Activated CD4-positive, alpha-beta T cell treated with anti-CD3 and anti-CD28 coated beads, Interleukin-2, amount 10 ng/mL, durations not matched to agents 7 days and 5 days (primary cell): ENCODE results near the gene ACER1. TPM values are rescaled to one million over a fixed set of nuclear protein-coding genes. Genes with fewer than 3 reads are reported as not detected.

Experiments used
- CTCF ChIA-PET: fragments of 350-600 bp; sonication (Branson Sonifier 250); formaldehyde crosslinking; loops from one replicate; lab custom pipeline; 2021; ENCODE audit warnings: antibody characterized with exemption; lab: Charles Lee
- POLR2A ChIA-PET: fragments of 350-600 bp; sonication (Branson Sonifier 250); formaldehyde crosslinking; loops from one replicate; lab custom pipeline; 2021; ENCODE audit warnings: antibody characterized with exemption; lab: Charles Lee
- DNase-seq: peaks from one replicate; pipeline ENCODE4 v3.0.0-alpha.2; 2020
- H3K27ac Mint-ChIP-seq: one replicate; pipeline ENCODE4 v1.8.0; 2021; ENCODE audit warnings: mild to moderate bottlenecking, moderate library complexity, mixed read lengths
- H3K27me3 Mint-ChIP-seq: one replicate; pipeline ENCODE4 v1.8.0; 2021; ENCODE audit warnings: mixed read lengths
- H3K36me3 Mint-ChIP-seq: one replicate; pipeline ENCODE4 v1.8.0; 2021; ENCODE audit warnings: low read depth, mixed read lengths
- H3K4me1 Mint-ChIP-seq: one replicate; pipeline ENCODE4 v1.8.0; 2021; ENCODE audit warnings: mixed read lengths
- H3K4me3 Mint-ChIP-seq: one replicate; pipeline ENCODE4 v1.8.0; 2021; ENCODE audit warnings: mild to moderate bottlenecking, moderate library complexity, mixed read lengths
- H3K9me3 Mint-ChIP-seq: one replicate; pipeline ENCODE4 v1.8.0; 2021; ENCODE audit warnings: mixed read lengths
- total RNA-seq, 2 experiments: library from RNA; stranded (reverse); gene quantifications; one replicate each; pipeline ENCODE4 v1.2.3, GENCODE V29; 2021

ACER1 gene
- total RNA-seq, 2 experiments from 2014 or later: 0.81 to 0.82 TPM

DNA sequence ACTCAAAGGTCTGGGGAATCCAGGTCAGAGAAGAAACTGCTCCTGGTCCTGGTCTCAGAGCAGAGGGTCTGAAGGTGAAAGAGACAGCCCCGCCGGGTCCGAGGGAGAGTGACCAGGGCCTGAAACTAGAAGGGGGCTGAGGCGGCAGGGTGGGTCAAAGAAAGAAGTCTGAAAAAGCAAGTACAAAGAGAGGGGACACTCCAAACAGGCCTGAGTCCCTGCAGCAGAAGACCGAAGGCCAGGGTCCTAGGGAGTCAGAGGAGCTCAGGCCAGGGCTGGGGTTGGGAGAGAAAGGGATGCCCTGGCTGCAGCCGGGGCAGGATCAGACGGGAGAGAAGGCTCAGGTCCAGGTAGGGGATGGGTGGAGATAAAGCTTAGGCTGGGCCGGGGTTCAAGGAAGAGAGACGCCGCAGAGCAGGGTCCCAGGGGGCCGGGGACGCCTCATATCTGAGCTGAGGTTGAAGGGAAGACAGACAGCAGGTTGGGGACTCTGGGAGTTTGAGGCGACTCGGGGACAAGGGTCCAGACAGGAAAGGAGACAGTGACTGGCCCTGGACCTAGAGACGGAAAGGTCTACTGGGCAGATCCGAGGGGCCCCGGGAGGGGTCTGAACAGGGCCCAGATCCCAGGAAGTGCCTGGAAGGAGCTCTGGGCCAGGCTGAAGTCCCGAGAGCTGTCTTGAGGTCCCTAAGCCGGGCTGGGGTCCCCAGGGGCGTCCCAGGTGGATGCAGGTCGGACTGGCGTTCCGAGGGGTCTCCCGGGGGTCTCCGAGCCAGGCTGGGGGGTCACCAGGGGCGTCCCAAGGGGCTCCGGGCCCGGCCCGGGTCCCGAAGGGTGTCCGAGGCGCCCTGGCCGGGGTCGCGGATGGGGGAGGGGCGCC, 54.4 kb downstream of the ACER1 start:
- POLR2A ChIA-PET: no interaction called here
- H3K27ac Mint-ChIP-seq: peak overlapping the region; percentile 90
- CTCF ChIA-PET: interaction anchor here (1.2 kb wide), 1 partner anchor 21 kb away, joined by 3 read pairs; no protein-coding TSS in a partner anchor
- peaks cover 3% of the 10 kb centered on the region for H3K36me3 Mint-ChIP-seq
- no peaks in the 10 kb centered on the region for H3K9me3 Mint-ChIP-seq
- H3K27me3 Mint-ChIP-seq: peaks cover 6% of the 10 kb centered on the region
- H3K4me3 Mint-ChIP-seq: peak overlapping the region; percentile 90
- peaks cover 34% of the 10 kb centered on the region for H3K4me1 Mint-ChIP-seq
- no peak for DNase-seq

DNA sequence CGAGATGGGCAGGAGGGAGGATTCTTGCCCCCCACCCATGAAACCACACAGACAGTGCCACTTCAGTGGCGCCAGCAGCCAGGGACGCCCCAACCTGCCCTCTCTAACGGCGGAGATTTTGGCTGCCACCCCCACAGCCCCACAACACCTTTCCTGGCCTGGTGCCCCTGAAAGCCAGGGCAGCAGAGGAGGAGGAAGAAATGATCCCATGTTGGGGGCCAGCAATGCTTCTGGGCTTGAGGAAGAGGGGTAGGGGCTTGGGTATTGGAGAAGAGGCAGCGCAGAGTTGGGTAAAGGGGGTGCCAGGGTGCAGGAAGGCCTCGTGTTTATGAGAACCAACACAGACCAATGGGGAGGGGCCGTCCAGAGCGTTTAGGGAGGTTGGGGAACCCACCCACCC, 55.4 kb downstream of the ACER1 start:
- DNase-seq: no peak
- peak overlapping the region; percentile 90 for H3K4me3 Mint-ChIP-seq
- H3K4me1 Mint-ChIP-seq: peaks cover 36% of the 10 kb centered on the region
- H3K27ac Mint-ChIP-seq: peak overlapping the region; percentile 90
- H3K9me3 Mint-ChIP-seq: no peaks in the 10 kb centered on the region
- H3K36me3 Mint-ChIP-seq: peaks cover 3% of the 10 kb centered on the region
- CTCF ChIA-PET: no interaction called here
- POLR2A ChIA-PET: no interaction called here
- H3K27me3 Mint-ChIP-seq: peaks cover 6% of the 10 kb centered on the region

DNA sequence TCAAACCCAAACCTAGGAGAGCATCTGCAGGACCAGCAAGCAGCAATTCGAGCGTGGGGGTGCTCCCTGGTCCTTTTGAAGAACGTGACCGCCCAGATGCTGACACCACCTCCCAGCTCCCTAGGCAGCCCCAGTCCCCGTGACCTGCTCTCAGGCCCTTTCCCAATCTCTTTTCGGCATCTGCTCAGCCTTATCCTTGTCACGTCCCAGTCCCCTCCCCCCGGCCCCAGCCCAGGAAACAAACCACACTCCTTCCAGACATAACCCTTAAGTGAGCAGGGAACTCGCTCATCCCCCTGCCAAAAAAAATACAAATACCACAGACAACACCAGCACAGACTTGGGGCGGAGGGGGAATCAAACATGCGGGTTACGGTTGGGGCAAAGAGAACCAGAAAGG, 57.0 kb downstream of the ACER1 start:
- H3K4me1 Mint-ChIP-seq: peaks cover 47% of the 10 kb centered on the region
- H3K27me3 Mint-ChIP-seq: no peaks in the 10 kb centered on the region
- H3K4me3 Mint-ChIP-seq: no peak overlapping the region
- H3K36me3 Mint-ChIP-seq: peaks cover 3% of the 10 kb centered on the region
- POLR2A ChIA-PET: no interaction called here
- no peak for DNase-seq
- H3K27ac Mint-ChIP-seq: peak overlapping the region; percentile 34
- CTCF ChIA-PET: interaction anchor here (1.2 kb wide), 1 partner anchor 15 kb away, joined by 5 read pairs; no protein-coding TSS in a partner anchor
- H3K9me3 Mint-ChIP-seq: no peaks in the 10 kb centered on the region

DNA sequence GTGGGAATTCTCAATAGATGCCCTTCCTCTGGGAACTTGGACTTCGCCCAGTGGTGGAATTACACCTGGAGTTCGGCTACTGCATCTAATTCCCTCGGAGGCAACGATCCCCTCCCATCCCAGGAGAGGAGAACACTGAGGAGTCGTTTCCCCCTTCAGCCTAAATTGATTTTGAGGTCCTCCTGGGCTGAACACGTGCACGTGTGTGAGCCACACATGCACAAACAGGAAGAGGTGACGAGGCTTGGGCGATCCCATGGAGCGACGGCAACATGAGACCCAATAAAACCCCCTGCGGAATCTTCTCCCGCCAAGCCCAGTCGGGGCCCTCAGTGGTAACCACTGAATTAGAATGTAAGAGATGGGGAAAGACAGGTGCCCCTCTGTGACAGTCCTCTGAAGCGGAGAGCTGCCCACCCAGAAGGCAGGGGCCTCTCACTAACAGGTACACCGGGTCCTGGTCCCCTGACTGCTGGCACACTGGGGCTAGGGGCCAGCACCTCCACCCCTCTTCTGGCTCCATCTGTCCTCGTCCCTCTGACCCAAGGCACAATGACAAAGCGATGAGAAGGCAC, 58.2 kb downstream of the ACER1 start:
- DNase-seq: no peak
- ChIA-PET POLR2A (no interaction called here), CTCF (interaction anchor here (0.9 kb wide), 1 partner anchor 9 kb away, joined by 4 read pairs; no protein-coding TSS in a partner anchor)
- H3K27ac Mint-ChIP-seq: peak overlapping the region; percentile 36
- peaks cover 47% of the 10 kb centered on the region for H3K4me1 Mint-ChIP-seq
- H3K9me3 Mint-ChIP-seq: no peaks in the 10 kb centered on the region
- H3K27me3 Mint-ChIP-seq: no peaks in the 10 kb centered on the region
- H3K36me3 Mint-ChIP-seq: peaks cover 5% of the 10 kb centered on the region
- H3K4me3 Mint-ChIP-seq: no peak overlapping the region

DNA sequence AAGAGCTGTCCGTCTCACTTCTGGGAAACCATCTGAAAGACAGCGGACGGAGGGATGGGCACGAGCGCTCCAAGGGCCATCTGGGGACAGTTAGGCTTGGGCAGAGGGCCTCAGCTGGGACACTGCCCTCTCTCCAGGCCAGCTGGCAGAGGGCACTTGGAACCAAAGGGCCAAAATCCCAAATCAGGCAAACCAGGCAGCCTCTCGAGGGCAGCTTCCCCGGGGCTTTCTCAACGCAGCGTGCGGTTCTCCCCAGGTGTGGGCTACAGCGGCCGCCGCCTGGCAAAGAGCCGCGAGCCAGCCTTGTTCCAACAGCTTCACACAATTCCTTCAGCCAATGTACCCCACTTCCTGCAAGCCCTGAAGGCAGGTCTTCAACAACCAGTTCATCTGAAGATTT, 58.7 kb downstream of the ACER1 start:
- no peak for DNase-seq
- no peaks in the 10 kb centered on the region for H3K9me3 Mint-ChIP-seq
- ChIA-PET CTCF (interaction anchor here (0.5 kb wide), 1 partner anchor 288 kb away, joined by 3 read pairs; no protein-coding TSS in a partner anchor), POLR2A (no interaction called here)
- H3K36me3 Mint-ChIP-seq: peaks cover 5% of the 10 kb centered on the region
- no peaks in the 10 kb centered on the region for H3K27me3 Mint-ChIP-seq
- H3K4me1 Mint-ChIP-seq: peaks cover 47% of the 10 kb centered on the region
- no peak overlapping the region for H3K4me3 Mint-ChIP-seq
- H3K27ac Mint-ChIP-seq: no peak overlapping the region

DNA sequence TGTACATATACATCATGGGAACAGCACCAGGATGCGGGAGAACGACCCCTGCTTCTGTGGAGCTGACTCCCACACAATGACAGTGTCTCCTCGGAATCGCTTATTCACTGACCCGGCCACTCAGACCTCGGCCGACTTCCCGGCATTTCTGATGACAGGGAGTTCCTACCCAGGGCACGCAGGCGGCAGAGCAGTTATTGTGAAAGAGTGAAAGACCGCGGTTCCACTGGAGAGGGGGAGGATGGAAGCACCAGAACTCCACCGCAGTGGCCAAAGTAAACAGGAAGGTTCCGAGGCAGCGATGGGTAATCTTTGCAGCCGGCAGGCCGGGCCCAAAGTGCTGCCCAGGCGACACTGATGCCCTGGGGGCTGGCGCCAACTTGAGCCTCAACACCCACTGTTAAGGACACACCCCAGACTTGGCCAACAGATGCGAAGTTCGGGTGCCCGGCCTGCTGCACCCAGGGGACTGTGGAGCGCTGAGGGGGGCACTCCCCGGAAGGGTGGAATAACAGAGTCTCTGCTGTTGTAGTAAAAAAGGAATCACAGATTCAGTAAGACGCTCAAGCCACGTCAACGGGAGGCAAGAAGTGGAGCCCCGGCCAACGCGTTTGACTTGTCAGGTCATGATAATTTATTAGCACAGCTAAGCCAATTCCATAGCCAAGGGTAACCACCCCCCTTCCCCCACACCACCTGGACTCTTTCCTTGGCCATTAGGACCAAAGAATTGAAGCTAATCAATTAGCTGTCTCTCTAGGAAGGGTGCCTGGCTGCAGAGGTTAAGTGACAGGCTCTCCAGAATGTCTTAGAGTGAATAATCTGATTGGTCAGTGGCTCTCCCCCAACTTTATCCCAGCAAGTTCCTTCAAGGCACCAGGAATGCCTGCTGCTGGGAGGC, 59.5 kb downstream of the ACER1 start:
- no peak for DNase-seq
- Mint-ChIP-seq H3K27ac (no peak overlapping the region), H3K27me3 (no peaks in the 10 kb centered on the region), H3K4me1 (peaks cover 45% of the 10 kb centered on the region), H3K36me3 (peaks cover 7% of the 10 kb centered on the region), H3K4me3 (no peak overlapping the region), H3K9me3 (no peaks in the 10 kb centered on the region)
- CTCF ChIA-PET: interaction anchor here (0.5 to 0.8 kb wide), 2 partner anchors 13 to 287 kb away, joined by 3 read pairs; no protein-coding TSS in a partner anchor
- POLR2A ChIA-PET: no interaction called here

DNA sequence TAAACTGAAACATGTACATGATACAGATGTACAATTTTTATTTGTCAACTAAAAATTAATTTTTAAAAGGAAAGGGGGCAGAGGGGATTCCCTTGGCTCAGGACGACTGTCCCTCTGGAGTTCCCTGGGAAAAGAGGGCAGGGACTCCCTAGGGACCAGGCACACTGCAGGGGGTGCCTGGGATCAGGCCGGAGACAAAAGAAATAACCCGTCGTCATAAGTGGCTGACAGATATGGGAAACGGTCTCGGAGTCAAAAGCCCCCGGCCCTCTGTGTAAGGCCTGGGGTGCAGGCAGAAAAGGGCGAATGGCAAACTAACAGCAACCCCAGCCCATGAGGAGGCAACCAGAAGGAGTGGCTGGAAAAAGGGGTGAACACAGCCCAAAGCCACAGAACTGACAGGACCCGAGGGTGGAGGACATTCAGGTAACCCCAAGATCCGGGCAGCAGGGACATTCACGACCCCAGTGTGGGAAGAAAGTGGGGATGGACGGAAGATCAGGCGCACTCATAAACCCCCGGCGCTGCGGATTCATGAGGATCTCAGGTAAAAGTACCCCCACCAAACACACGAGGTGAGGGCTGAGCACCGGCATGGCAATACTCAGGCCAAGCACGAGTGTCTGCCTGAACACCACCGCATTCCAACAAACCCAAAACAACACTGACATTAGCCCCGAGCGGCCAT, 60.4 kb downstream of the ACER1 start:
- H3K36me3 Mint-ChIP-seq: peaks cover 13% of the 10 kb centered on the region
- H3K27me3 Mint-ChIP-seq: no peaks in the 10 kb centered on the region
- CTCF ChIA-PET: interaction anchor here (0.8 kb wide), 1 partner anchor 12 kb away, joined by 3 read pairs; no protein-coding TSS in a partner anchor
- no peak for DNase-seq
- peaks cover 36% of the 10 kb centered on the region for H3K4me1 Mint-ChIP-seq
- H3K27ac Mint-ChIP-seq: no peak overlapping the region
- no peaks in the 10 kb centered on the region for H3K9me3 Mint-ChIP-seq
- H3K4me3 Mint-ChIP-seq: no peak overlapping the region
- POLR2A ChIA-PET: no interaction called here

DNA sequence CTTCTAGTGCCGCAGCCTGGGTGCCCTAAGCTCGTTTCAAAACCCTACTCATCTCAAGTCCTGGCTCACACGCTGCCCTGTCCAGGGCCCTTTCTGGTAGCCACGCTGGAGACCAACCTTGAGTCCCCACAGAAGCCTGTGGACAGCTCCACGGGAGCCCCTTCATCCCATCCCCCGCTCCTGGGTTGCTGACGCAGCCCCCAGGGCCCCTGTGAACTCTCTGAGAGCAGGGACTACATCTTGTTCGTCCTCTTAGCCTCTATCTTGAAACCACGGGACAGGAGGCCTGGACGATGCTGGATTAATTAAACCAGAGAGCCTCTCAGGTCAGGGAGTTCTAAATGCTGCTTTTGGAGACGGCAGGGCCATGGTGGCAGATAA, 61.0 kb downstream of the ACER1 start:
- ChIA-PET POLR2A (no interaction called here), CTCF (interaction anchor here (0.5 to 1.5 kb wide), 3 partner anchors 30 to 356 kb away, joined by 3 to 5 read pairs (median 3); no protein-coding TSS in a partner anchor)
- H3K27ac Mint-ChIP-seq: no peak overlapping the region
- H3K27me3 Mint-ChIP-seq: no peaks in the 10 kb centered on the region
- no peaks in the 10 kb centered on the region for H3K9me3 Mint-ChIP-seq
- H3K4me1 Mint-ChIP-seq: peaks cover 30% of the 10 kb centered on the region
- H3K4me3 Mint-ChIP-seq: no peak overlapping the region
- no peak for DNase-seq
- peaks cover 15% of the 10 kb centered on the region for H3K36me3 Mint-ChIP-seq

DNA sequence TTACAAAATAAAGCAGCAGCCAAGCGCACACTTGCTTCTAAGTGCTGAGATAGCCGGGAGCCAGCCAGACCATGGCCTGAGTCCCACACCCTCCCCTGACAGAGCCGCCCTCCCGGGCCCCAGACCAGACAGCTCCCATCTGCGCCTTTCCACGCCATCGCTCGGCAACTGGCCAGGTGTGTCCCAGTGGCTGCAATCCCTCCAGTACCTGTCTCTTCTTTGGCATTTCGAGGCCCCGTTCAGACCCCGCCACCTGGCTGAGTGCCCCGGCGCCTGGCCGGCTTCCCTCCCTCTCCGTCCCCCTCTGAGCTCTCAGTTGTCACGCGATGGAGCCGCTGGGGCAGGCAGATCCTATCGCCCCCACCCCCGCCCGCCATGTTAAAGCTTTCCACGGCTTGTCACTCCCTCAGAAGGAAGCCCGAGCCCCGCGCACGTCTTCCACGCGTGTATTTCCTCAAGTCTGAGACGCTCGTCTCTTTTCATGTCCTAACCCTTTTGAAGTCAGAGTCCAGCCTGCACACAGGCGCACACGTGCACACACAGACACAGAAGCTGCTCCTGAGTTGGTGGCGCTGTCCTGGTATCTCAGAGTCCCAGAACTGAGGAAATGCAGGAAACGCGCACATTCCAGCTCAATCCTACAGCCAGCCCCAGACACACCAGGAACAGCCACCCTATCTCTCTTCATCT, 61.5 kb downstream of the ACER1 start:
- no peak overlapping the region for H3K27ac Mint-ChIP-seq
- DNase-seq: no peak
- H3K9me3 Mint-ChIP-seq: no peaks in the 10 kb centered on the region
- H3K4me3 Mint-ChIP-seq: no peak overlapping the region
- ChIA-PET CTCF (interaction anchor here (0.5 to 1.5 kb wide), 3 partner anchors 29 to 356 kb away, joined by 3 to 5 read pairs (median 3); no protein-coding TSS in a partner anchor), POLR2A (no interaction called here)
- peaks cover 15% of the 10 kb centered on the region for H3K36me3 Mint-ChIP-seq
- H3K27me3 Mint-ChIP-seq: no peaks in the 10 kb centered on the region
- H3K4me1 Mint-ChIP-seq: peaks cover 25% of the 10 kb centered on the region

DNA sequence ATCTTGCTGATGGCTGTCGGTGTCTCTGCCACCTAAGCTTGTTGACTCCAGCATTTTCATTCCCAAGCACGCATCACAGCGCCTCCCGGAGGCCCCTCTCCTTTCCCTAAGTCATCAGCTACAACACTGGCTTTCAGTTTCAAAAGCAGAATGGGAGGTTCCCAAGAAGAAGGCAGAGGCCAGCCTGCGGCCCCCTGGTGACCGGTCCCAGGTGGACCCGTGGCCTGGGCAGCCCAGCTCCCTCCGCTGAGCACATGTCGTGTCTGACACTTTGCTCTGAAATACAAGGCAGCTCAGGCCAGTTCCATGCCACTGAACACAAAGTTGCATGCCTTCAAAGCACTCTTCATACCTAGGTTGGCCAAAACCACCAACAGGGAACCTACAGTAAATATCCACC, 62.2 kb downstream of the ACER1 start:
- ChIA-PET CTCF (interaction anchor here (0.6 to 1.5 kb wide), 3 partner anchors 28 to 53 kb away, joined by 3 to 5 read pairs (median 3); no protein-coding TSS in a partner anchor), POLR2A (no interaction called here)
- H3K27ac Mint-ChIP-seq: no peak overlapping the region
- H3K4me1 Mint-ChIP-seq: peaks cover 20% of the 10 kb centered on the region
- H3K27me3 Mint-ChIP-seq: no peaks in the 10 kb centered on the region
- H3K4me3 Mint-ChIP-seq: no peak overlapping the region
- peaks cover 15% of the 10 kb centered on the region for H3K36me3 Mint-ChIP-seq
- DNase-seq: no peak
- no peaks in the 10 kb centered on the region for H3K9me3 Mint-ChIP-seq

DNA sequence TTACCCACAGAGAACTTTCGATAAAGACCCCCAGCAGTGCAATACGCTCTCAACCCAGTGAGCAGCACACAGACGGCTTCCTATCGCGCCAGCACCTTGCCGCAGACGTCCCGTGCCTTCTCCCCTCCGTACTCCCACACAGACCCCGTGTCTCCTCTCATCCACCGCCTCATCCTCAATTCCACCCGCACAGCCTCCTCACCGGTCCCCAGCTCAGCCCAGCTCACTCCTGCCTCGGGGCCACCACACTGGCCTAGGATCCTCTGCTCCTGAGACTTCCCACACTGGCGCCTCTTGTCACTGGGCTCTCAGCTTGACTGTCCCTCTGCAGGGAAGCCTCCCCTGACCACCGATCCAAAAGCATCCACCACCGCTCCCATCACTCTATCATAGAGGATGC, 62.6 kb downstream of the ACER1 start:
- H3K9me3 Mint-ChIP-seq: no peaks in the 10 kb centered on the region
- H3K36me3 Mint-ChIP-seq: peaks cover 15% of the 10 kb centered on the region
- H3K27me3 Mint-ChIP-seq: no peaks in the 10 kb centered on the region
- no peak for DNase-seq
- no peak overlapping the region for H3K4me3 Mint-ChIP-seq
- ChIA-PET CTCF (interaction anchor here (0.6 to 1.5 kb wide), 2 partner anchors 29 to 52 kb away, joined by 3 to 5 read pairs; no protein-coding TSS in a partner anchor), POLR2A (no interaction called here)
- peaks cover 17% of the 10 kb centered on the region for H3K4me1 Mint-ChIP-seq
- H3K27ac Mint-ChIP-seq: peak overlapping the region; percentile 75
